GM18498 (cell line): ENCODE data around the gene UNKL.

Experiments used
- ATAC-seq: cut with Tn5 transposase; IDR thresholded peaks from one replicate; pipeline ENCODE4 v1.9.1; 2021; ENCODE audit warnings: mild to moderate bottlenecking, moderate library complexity; ENCODE audit not compliant: unreplicated experiment

The UNKL gene

GRCh38 chr16:1432388-1433262 lies 18.1 kb upstream of the UNKL start:
- no peak for ATAC-seq

GRCh38 chr16:1431497-1432270 lies 17.2 kb upstream of the UNKL start:
- no peak for ATAC-seq

- no peak for ATAC-seq
Observed at GRCh38 chr16:1430759-1431496, 16.4 kb upstream of the UNKL start, which contains the start of gene PERCC1. Gene PERCC1 (plus strand): TSS chr16:1431078. CDS start chr16:1432594, 1,516 bp downstream.

- no peak for ATAC-seq
Observed at GRCh38 chr16:1430214-1430758, 15.8 kb upstream of the UNKL start.

- no peak for ATAC-seq
Observed at GRCh38 chr16:1429631-1430030, 15.1 kb upstream of the UNKL start.

- no peak for ATAC-seq
Observed at GRCh38 chr16:1429012-1429411, 14.5 kb upstream of the UNKL start.

GRCh38 chr16:1428511-1428910 lies 14.0 kb upstream of the UNKL start:
- no peak for ATAC-seq

- no peak for ATAC-seq
Observed at GRCh38 chr16:1427473-1428461, 13.3 kb upstream of the UNKL start.

GRCh38 chr16:1426734-1427471 lies 12.4 kb upstream of the UNKL start:
- ATAC-seq, result no peak

GRCh38 chr16:1425616-1426370 lies 11.3 kb upstream of the UNKL start:
- ATAC-seq, result no peak

- no peak for ATAC-seq
Observed at GRCh38 chr16:1424028-1424427, 9.5 kb upstream of the UNKL start.

GRCh38 chr16:1422076-1422475 lies 7.6 kb upstream of the UNKL start:
- no peak for ATAC-seq

- ATAC-seq, result no peak
Observed at GRCh38 chr16:1420111-1420539, 5.6 kb upstream of the UNKL start.

GRCh38 chr16:1416521-1416941 lies 2.0 kb upstream of the UNKL start:
- no peak for ATAC-seq

- ATAC-seq, result peak; percentile 43
Observed at GRCh38 chr16:1413684-1414531, 596 bp downstream of the UNKL start.

GRCh38 chr16:1412847-1413246 lies 1.7 kb downstream of the UNKL start:
- no peak for ATAC-seq

- peak; percentile 78 for ATAC-seq
Observed at GRCh38 chr16:1408171-1408837, 6.2 kb downstream of the UNKL start.
